ENCODE results near the gene HSF2BP.
A peak's percentile ranks its signal among the peaks of the same experiment; 100 is the strongest.
"Not testable (repeated sequence)": the region's sequence is repeated elsewhere in the genome, so short reads cannot be mapped to it uniquely, and the experiment has no call there.

Gene HSF2BP

DNA sequence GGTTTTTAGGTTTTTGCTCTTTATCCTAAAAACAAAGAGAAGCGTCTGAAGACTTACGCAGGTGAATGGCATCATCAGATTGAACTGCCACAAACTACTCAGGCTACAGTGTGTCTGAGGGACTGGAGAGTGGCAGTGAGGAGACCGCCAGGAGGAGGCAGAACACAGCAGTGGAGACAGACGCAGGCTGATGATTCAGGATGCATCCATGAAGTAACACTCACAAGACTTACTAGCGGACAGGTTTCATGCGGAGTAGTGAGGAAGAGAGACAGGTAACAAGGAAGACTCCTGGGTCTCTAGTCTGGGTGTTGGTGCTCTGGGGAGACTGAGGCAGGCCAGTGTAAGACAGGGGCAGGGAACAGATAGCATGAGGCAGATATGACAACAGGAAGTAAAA, 5.7 kb downstream of the HSF2BP start:
- TF ChIP-seq, protein P1, sequence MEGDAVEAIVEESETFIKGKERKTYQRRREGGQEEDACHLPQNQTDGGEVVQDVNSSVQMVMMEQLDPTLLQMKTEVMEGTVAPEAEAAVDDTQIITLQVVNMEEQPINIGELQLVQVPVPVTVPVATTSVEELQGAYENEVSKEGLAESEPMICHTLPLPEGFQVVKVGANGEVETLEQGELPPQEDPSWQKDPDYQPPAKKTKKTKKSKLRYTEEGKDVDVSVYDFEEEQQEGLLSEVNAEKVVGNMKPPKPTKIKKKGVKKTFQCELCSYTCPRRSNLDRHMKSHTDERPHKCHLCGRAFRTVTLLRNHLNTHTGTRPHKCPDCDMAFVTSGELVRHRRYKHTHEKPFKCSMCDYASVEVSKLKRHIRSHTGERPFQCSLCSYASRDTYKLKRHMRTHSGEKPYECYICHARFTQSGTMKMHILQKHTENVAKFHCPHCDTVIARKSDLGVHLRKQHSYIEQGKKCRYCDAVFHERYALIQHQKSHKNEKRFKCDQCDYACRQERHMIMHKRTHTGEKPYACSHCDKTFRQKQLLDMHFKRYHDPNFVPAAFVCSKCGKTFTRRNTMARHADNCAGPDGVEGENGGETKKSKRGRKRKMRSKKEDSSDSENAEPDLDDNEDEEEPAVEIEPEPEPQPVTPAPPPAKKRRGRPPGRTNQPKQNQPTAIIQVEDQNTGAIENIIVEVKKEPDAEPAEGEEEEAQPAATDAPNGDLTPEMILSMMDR (IDR thresholded peaks at IDR 0.05; ENCODE audit: control extremely low read depth, extremely low read depth, low read depth, missing control alignments): no peak
- ChIA-PET CTCF (no interaction called here), POLR2A (no interaction called here)
- no peak for DNase-seq (ENCODE audit: extremely low spot score)

DNA sequence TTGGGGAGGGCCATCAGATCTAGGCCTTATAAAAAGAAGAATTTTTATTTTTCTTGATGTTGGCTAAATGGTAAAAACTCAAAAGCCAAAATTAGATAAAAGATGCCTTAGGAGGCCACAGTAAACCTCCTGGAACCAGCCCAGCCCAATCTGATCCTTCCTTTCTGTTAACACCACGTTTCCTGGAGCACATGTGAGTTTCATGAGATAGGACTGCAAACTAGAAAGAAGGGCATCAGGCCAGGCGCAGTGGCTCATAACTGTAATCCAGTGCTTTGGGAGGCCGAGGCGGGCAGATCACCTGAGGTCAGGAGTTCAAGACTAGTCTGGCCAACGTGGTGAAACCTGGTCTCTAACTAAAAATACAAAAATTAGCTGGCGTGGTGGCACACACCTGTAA, 6.7 kb downstream of the HSF2BP start:
- TF ChIP-seq, protein P1 (IDR thresholded peaks at IDR 0.05; ENCODE audit: control extremely low read depth, extremely low read depth, low read depth, missing control alignments): no peak
- POLR2A ChIA-PET: no interaction called here
- CTCF ChIA-PET: interaction anchor here (1.5 kb wide), 1 partner anchor 14 kb away, joined by 3 read pairs; no protein-coding TSS in a partner anchor
- no peak for DNase-seq (ENCODE audit: extremely low spot score)

DNA sequence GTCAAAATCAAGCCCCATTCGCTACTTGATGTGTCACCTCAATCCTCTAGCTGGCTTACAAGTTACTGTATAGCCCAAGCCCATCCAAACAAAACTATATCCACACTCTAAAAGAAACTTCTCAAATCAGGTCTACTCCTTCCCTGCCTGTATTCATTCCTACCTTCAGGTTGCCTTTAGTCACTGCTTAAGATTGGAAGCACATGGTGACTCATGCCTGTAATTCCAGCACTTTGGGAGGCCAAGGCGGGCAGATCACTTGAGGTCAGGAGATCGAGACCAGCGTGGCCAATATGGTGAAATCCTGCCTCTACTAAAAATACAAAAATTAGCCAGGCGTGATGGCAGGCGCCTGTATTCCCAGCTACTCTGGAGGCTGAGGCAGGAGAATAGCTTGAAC, 7.4 kb downstream of the HSF2BP start:
- DNase-seq (ENCODE audit: extremely low spot score); POLR2A ChIA-PET: not testable (repeated sequence)
- CTCF ChIA-PET: interaction anchor here (1.5 kb wide), 1 partner anchor 13 kb away, joined by 3 read pairs; no protein-coding TSS in a partner anchor

DNA sequence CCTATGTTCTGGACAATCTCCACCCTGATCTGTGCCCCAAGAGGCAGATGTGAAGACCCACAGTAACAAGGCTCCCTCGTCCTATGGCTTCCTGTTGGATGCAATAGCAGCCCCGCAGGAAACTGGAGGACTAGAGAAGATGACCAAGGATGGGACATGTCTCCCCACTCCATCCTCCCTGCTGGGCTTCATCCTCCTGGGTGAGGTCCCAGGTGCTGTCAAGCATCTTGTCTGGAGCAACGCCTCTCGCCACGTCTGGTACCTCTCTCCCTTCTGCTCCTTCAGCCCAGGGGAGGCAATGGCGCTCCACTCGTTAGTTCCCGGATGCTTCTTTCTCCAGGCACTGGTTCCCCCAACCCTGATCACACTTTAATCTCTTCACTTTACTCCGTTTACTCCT, 11.1 kb downstream of the HSF2BP start:
- POLR2A ChIA-PET: no interaction called here
- CTCF ChIA-PET: interaction anchor here (1.3 to 1.5 kb wide), 2 partner anchors 8 to 37 kb away, joined by 5 to 6 read pairs; no protein-coding TSS in a partner anchor
- TF ChIP-seq, protein P1 (IDR thresholded peaks at IDR 0.05; ENCODE audit: control extremely low read depth, extremely low read depth, low read depth, missing control alignments): no peak
- no peak for DNase-seq (ENCODE audit: extremely low spot score)

DNA sequence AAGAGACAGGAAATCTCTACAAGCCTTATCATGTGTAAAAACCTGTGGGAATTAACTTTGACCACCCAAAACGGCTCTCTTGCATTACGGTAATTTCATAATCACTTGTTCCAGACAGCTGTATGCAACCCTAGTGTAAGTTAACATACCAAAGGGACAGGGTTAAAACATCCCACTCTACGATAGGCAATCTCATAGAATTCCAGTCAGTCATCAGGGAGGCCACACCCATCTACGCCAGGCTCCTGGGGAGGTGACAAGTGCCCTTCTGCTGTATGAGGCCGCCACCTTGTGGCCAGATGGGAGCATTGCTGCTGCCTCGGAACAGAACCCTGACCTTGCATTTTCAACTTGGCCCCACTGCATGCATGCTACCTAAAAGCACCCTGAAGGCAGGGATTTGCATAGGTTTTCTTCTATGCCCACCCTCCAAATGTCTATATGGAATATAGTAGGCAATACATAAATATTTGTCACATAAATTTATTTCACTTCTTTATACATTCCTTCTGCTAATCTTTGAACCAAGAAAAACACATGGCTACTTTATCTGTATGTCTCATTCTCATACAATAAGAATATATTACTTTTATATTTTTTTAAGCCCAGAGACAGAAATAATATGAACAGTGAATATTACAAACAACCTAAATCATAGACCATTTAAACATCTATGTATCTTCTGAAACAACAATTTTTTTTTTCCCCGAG, 12.6 kb downstream of the HSF2BP start:
- ChIA-PET POLR2A (no interaction called here), CTCF (interaction anchor here (0.7 to 3.8 kb wide), 11 partner anchors 10 to 454 kb away, joined by 3 to 22 read pairs (median 5); partner anchors contain the start of genes HSF2BP and RRP1B)
- TF ChIP-seq, protein P1 (IDR thresholded peaks at IDR 0.05; ENCODE audit: control extremely low read depth, extremely low read depth, low read depth, missing control alignments): peak; percentile 99
- DNase-seq (ENCODE audit: extremely low spot score): peak; percentile 86

DNA sequence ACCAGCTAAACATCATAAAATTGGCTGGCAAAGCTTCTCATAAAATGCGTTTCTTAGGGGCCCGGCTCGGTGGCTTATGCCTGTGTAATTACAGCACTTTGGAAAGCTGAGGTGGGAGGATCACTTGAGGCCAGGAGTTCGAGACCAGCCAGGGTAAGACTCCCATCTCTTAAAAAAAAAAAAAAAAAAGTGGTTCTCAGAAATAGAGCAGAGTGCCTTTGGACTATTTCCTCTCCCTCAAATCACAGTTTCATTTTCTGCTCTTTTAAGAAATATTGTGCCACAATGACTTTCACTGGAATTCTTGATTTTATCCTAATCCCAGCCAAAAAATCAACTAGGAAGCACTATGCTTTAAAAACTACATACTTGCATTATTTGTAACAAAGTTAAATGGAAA, 13.3 kb downstream of the HSF2BP start:
- no peak for DNase-seq (ENCODE audit: extremely low spot score)
- TF ChIP-seq, protein P1 (IDR thresholded peaks at IDR 0.05; ENCODE audit: control extremely low read depth, extremely low read depth, low read depth, missing control alignments): no peak
- POLR2A ChIA-PET: no interaction called here
- CTCF ChIA-PET: interaction anchor here (0.7 to 3.8 kb wide), 15 partner anchors 10 to 1053 kb away, joined by 3 to 22 read pairs (median 3); partner anchors contain the start of genes HSF2BP and RRP1B

Measured in GM10248 (cell line).